Astrocyte of the spinal cord (primary cell): ENCODE data around the gene EFCAB11.

Experiments used
- DNase-seq: peaks from one replicate; pipeline ENCODE4 v3.0.0; 2011; ENCODE audit warnings: low read depth, low spot score
- H3K4me3 ChIP-seq: 2 replicates; pipeline ENCODE4 v1.5.1; 2011; ENCODE audit warnings: low read depth, mild to moderate bottlenecking, low read length, moderate library complexity
- in situ Hi-C: cut with HindIII; loops from 2 replicates; pipeline ENCODE4 v1.10.0; 2017; ENCODE audit warnings: low sequenced_read_pairs
- TF ChIP-seq, protein P1 (sequence below): IDR thresholded peaks from 2 replicates; pipeline ENCODE4 v1.5.1; 2012; ENCODE audit warnings: low read depth, mild to moderate bottlenecking, low read length, inconsistent platforms

The EFCAB11 gene

GRCh38 chr14:89767131-89767530, 187.4 kb downstream of the EFCAB11 start:
- no peak for DNase-seq
- TF ChIP-seq, protein P1, sequence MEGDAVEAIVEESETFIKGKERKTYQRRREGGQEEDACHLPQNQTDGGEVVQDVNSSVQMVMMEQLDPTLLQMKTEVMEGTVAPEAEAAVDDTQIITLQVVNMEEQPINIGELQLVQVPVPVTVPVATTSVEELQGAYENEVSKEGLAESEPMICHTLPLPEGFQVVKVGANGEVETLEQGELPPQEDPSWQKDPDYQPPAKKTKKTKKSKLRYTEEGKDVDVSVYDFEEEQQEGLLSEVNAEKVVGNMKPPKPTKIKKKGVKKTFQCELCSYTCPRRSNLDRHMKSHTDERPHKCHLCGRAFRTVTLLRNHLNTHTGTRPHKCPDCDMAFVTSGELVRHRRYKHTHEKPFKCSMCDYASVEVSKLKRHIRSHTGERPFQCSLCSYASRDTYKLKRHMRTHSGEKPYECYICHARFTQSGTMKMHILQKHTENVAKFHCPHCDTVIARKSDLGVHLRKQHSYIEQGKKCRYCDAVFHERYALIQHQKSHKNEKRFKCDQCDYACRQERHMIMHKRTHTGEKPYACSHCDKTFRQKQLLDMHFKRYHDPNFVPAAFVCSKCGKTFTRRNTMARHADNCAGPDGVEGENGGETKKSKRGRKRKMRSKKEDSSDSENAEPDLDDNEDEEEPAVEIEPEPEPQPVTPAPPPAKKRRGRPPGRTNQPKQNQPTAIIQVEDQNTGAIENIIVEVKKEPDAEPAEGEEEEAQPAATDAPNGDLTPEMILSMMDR, result no peak
- no peak overlapping the region for H3K4me3 ChIP-seq
- in situ Hi-C loops, result no loop called here

GRCh38 chr14:89765346-89765745, 189.2 kb downstream of the EFCAB11 start:
- in situ Hi-C loops, result no loop called here
- H3K4me3 ChIP-seq, result no peak overlapping the region
- TF ChIP-seq, protein P1, result no peak
- no peak for DNase-seq

- TF ChIP-seq, protein P1, result no peak
Observed at GRCh38 chr14:89760086-89760485, 194.4 kb downstream of the EFCAB11 start.

DNA sequence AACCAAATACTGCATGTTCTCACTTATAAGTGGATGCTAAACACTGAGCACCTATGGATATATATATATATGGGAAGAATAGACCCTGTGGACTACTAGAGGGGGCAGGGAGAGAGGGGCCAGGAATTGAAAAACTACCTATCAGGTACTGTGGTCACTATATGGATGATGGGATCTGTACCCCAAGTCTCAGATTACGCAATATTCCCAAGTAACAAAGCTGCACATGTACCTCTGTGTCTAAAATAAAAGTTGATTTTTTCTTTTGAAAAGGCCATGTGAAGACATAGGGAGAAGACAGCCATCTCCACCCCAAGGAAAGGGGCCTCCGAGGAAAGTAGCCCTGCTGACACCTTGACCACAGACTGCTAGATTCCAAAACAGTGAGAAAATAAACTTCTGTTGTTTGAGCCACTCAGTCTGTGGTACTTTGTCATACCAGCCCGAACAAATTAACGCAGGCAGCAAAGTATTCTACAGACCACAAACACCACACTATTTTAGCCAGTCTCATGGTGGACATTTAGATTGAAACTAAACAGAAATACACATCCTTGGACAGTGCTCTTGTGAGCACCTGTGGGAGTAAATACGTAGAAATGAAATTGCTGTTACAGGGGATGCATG, 197.1 kb downstream of the EFCAB11 start:
- TF ChIP-seq, protein P1, result no peak
- H3K4me3 ChIP-seq, result no peak overlapping the region
- in situ Hi-C loops, result no loop called here
- no peak for DNase-seq

More at GRCh38 chr14:89760086-89760485, 194.4 kb downstream of the EFCAB11 start:
- in situ Hi-C loops, result no loop called here
- no peak overlapping the region for H3K4me3 ChIP-seq
- no peak for DNase-seq

GRCh38 chr14:89755816-89756215, 198.7 kb downstream of the EFCAB11 start:
- TF ChIP-seq, protein P1, result no peak
- in situ Hi-C loops, result no loop called here

DNA sequence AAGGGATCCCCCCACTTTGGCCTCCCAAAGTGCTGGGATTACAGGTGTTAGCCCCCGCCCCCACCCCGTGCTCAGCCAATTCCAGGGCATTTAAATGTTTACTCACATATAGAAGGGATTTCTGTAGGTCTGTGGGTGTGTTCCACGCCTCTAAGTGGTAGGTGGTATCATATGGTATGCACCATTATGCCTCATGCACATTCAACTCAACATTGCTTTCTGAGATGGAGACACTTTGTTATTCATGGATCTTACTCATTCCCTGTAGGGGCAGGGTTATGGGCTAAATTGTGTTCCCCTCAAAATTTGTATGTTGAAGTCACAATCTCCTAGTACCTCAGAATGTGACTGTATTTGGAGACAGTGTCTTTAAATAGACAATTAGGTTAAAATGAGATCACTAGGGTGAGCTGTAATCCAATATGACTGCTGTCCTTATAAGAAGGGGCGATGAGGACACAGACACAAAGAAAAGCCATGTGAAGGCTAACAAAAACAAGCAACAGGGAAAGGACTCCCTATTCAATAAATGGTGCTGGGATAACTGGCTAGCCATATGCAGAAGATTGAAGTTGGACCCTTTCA, 200.6 kb downstream of the EFCAB11 start:
- DNase-seq, result no peak
- in situ Hi-C loops, result no loop called here
- TF ChIP-seq, protein P1, result no peak
- H3K4me3 ChIP-seq, result no peak overlapping the region

More at GRCh38 chr14:89755816-89756215, 198.7 kb downstream of the EFCAB11 start:
- DNase-seq, result no peak
- H3K4me3 ChIP-seq, result no peak overlapping the region
